H9 (cell line): ENCODE results near the gene CYSLTR2. TPM values are rescaled to one million over a fixed set of nuclear protein-coding genes. Genes with fewer than 3 reads are reported as not detected.

Experiments used
- DNase-seq: peaks from one replicate; pipeline ENCODE4 v3.0.0-alpha.2; 2017
- H2AFZ ChIP-seq: one replicate; pipeline ENCODE4 v1.6.1; 2013; ENCODE audit warnings: mild to moderate bottlenecking, low read length, control low read depth, moderate library complexity
- H2AK5ac ChIP-seq: 2 replicates; pipeline ENCODE4 v1.6.1; 2013; ENCODE audit warnings: low read length, control low read depth, mixed read lengths; ENCODE audit not compliant: insufficient read length
- H2BK120ac ChIP-seq: one replicate; pipeline ENCODE4 v1.6.1; 2013; ENCODE audit warnings: low read depth, mild to moderate bottlenecking, low read length, control low read depth, inconsistent platforms; ENCODE audit not compliant: poor library complexity, severe bottlenecking
- H2BK12ac ChIP-seq: 2 replicates; pipeline ENCODE4 v1.6.1; 2013; ENCODE audit warnings: low read length, control low read depth, mixed read lengths, low read depth; ENCODE audit not compliant: insufficient read length
- H2BK15ac ChIP-seq: 2 replicates; pipeline ENCODE4 v1.6.1; 2013; ENCODE audit warnings: low read depth, low read length, control low read depth
- H2BK20ac ChIP-seq: one replicate; pipeline ENCODE4 v1.6.1; 2013; ENCODE audit warnings: low read depth, mild to moderate bottlenecking, low read length, control low read depth, inconsistent platforms; ENCODE audit not compliant: poor library complexity, severe bottlenecking
- H2BK5ac ChIP-seq: 2 replicates; pipeline ENCODE4 v1.6.1; 2013; ENCODE audit warnings: low read length, control low read depth, mixed read lengths; ENCODE audit not compliant: insufficient read length
- H3K14ac ChIP-seq: 2 replicates; pipeline ENCODE4 v1.6.1; 2013; ENCODE audit warnings: low read length, control low read depth; ENCODE audit not compliant: insufficient read depth
- H3K18ac ChIP-seq: 2 replicates; pipeline ENCODE4 v1.6.1; 2013; ENCODE audit warnings: low read depth, mild to moderate bottlenecking, mixed read lengths, low read length, control low read depth; ENCODE audit not compliant: insufficient read length
- H3K23ac ChIP-seq: 2 replicates; pipeline ENCODE4 v1.6.1; 2013; ENCODE audit warnings: low read length, control low read depth, mixed read lengths, low read depth; ENCODE audit not compliant: insufficient read length
- H3K23me2 ChIP-seq: 2 replicates; pipeline ENCODE4 v1.6.1; 2013; ENCODE audit warnings: low read depth, mild to moderate bottlenecking, mixed read lengths, low read length, control low read depth; ENCODE audit not compliant: insufficient read length, poor library complexity, severe bottlenecking
- H3K27ac ChIP-seq: 2 replicates; pipeline ENCODE4 v1.5.1; 2013; ENCODE audit warnings: low read length, control low read depth, mixed read lengths, low read depth; ENCODE audit not compliant: insufficient read length
- H3K27me3 ChIP-seq: 2 replicates; pipeline ENCODE4 v1.6.1; 2013; ENCODE audit warnings: low read length, control low read depth, inconsistent platforms; ENCODE audit not compliant: insufficient read depth
- H3K4ac ChIP-seq: 2 replicates; pipeline ENCODE4 v1.6.1; 2013; ENCODE audit warnings: low read depth, mild to moderate bottlenecking, control low read depth, inconsistent platforms, low read length, moderate library complexity
- H3K4me1 ChIP-seq: 2 replicates; pipeline ENCODE4 v1.6.1; 2013; ENCODE audit warnings: low read length, control low read depth, inconsistent platforms; ENCODE audit not compliant: insufficient read depth
- H3K4me2 ChIP-seq: 2 replicates; pipeline ENCODE4 v1.6.1; 2013; ENCODE audit warnings: low read length, control low read depth, mixed read lengths; ENCODE audit not compliant: insufficient read length, insufficient read depth
- H3K56ac ChIP-seq: 2 replicates; pipeline ENCODE4 v1.6.1; 2013; ENCODE audit warnings: low read depth, mild to moderate bottlenecking, mixed read lengths, low read length, control low read depth; ENCODE audit not compliant: insufficient read length
- H3K79me1 ChIP-seq: 2 replicates; pipeline ENCODE4 v1.6.1; 2013; ENCODE audit warnings: low read depth, mild to moderate bottlenecking, moderate library complexity, low read length, control low read depth, inconsistent platforms; ENCODE audit not compliant: insufficient read depth, poor library complexity, severe bottlenecking
- H3K79me2 ChIP-seq: 2 replicates; pipeline ENCODE4 v1.6.1; 2013; ENCODE audit warnings: low read length, control low read depth, inconsistent platforms; ENCODE audit not compliant: insufficient read depth
- H3K9ac ChIP-seq: 2 replicates; pipeline ENCODE4 v1.6.1; 2013; ENCODE audit warnings: low read length, control low read depth, mixed read lengths; ENCODE audit not compliant: insufficient read length; ENCODE audit errors: extremely low read depth
- H3K9me3 ChIP-seq: one replicate; pipeline ENCODE4 v1.6.1; 2013; ENCODE audit warnings: low read depth, low read length, inconsistent platforms; ENCODE audit not compliant: control insufficient read depth
- H3T11ph ChIP-seq: one replicate; pipeline ENCODE4 v1.6.1; 2013; ENCODE audit warnings: mild to moderate bottlenecking, low read length, control low read depth, inconsistent platforms
- H4K20me1 ChIP-seq: one replicate; pipeline ENCODE4 v1.6.1; 2013; ENCODE audit not compliant: control insufficient read depth, insufficient read length, insufficient read depth
- H4K5ac ChIP-seq: 2 replicates; pipeline ENCODE4 v1.6.1; 2013; ENCODE audit warnings: low read depth, mild to moderate bottlenecking, mixed read lengths, low read length, control low read depth; ENCODE audit not compliant: insufficient read length
- H4K8ac ChIP-seq: replicated peaks from 2 replicates; pipeline ENCODE4 v1.6.1; 2013; ENCODE audit warnings: low read length, control low read depth, mixed read lengths, low read depth; ENCODE audit not compliant: insufficient read length
- H4K91ac ChIP-seq: 2 replicates; pipeline ENCODE4 v1.6.1; 2013; ENCODE audit warnings: low read depth, mild to moderate bottlenecking, moderate library complexity, mixed read lengths, low read length, control low read depth; ENCODE audit not compliant: insufficient read length
- H3K27ac Mint-ChIP-seq, 3 experiments: 2 replicates in 2 of 3; 3 replicates in 1 of 3; pipeline ENCODE4 v1.8.0; 2020 to 2021; ENCODE audit warnings: mixed read lengths in 3 of 3, mild to moderate bottlenecking in 1 of 3, moderate library complexity in 1 of 3
- H3K27me3 Mint-ChIP-seq: 2 replicates; pipeline ENCODE4 v1.8.0; 2021; ENCODE audit warnings: low read depth, mild to moderate bottlenecking, moderate library complexity, mixed read lengths
- H3K36me3 Mint-ChIP-seq, 3 experiments: 2 replicates in 2 of 3; 3 replicates in 1 of 3; pipeline ENCODE4 v1.8.0; 2020 to 2021; ENCODE audit warnings: low read depth in 3 of 3, mixed read lengths in 3 of 3; ENCODE audit not compliant: insufficient read depth in 1 of 3
- H3K4me1 Mint-ChIP-seq, 2 experiments: 2 replicates each; pipeline ENCODE4 v1.8.0; 2020; ENCODE audit warnings: mixed read lengths in 2 of 2
- H3K4me3 Mint-ChIP-seq, 2 experiments: 2 replicates in 1 of 2; 3 replicates in 1 of 2; pipeline ENCODE4 v1.8.0; 2020 to 2021; ENCODE audit warnings: mild to moderate bottlenecking in 2 of 2, mixed read lengths in 2 of 2, moderate library complexity in 1 of 2
- H3K9me3 Mint-ChIP-seq, 2 experiments: 2 replicates in 1 of 2; 3 replicates in 1 of 2; pipeline ENCODE4 v1.8.0; 2020; ENCODE audit warnings: mild to moderate bottlenecking in 2 of 2, mixed read lengths in 2 of 2, moderate library complexity in 1 of 2
- WGBS: extraction: QIAGEN DNeasy Blood & Tissue Kit; methylation state at CpG from one replicate; pipeline ENCODE4 v1.1.7; 2013; ENCODE audit warnings: missing lambda C conversion rate, low lambda C conversion rate, mixed read lengths; ENCODE audit not compliant: insufficient read length; ENCODE audit errors: extremely low coverage; 5-methylcytosine and 5-hydroxymethylcytosine counted together
- total RNA-seq: library from RNA; stranded (reverse); gene quantifications from 2 replicates; pipeline ENCODE4 v1.2.1, GENCODE V29; 2021
- TF ChIP-seq, protein P1 (sequence below): fragments of 200-600 bp; sonication (generic); conservative IDR thresholded peaks from 3 replicates; pipeline ENCODE4 v1.8.0; 2021; ENCODE audit warnings: antibody characterized with exemption, mild to moderate bottlenecking

The CYSLTR2 gene
- total RNA-seq, 1 experiment from 2014 or later: not detected

DNA sequence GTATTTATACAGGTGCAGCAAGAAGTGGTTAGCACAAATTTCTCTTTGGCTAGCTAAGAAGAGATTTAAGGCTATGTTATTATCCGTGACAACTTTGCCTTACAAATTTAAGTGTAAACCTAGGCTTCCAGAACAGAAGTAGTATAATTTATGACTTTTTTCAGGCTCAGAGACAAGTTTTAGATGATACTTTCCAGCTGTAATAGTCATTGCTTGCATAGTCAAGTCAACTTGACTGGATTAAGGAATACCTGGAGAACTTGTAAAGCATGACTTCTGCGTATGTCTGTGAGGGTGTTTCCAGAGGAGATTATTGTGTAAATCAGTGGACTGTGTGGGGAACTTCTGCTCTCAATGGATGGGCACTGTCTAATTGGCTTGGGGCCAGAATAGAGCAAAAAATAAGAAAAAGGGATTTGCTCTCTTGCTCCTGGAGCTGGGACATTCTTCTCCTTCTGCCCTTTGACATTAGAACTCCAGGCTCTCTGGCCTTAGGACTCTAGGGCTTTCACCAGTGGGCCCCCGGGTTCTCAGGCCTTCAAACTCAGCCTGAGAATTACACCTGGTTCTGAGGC, 33.0 kb downstream of the CYSLTR2 start:
- TF ChIP-seq, protein P1, sequence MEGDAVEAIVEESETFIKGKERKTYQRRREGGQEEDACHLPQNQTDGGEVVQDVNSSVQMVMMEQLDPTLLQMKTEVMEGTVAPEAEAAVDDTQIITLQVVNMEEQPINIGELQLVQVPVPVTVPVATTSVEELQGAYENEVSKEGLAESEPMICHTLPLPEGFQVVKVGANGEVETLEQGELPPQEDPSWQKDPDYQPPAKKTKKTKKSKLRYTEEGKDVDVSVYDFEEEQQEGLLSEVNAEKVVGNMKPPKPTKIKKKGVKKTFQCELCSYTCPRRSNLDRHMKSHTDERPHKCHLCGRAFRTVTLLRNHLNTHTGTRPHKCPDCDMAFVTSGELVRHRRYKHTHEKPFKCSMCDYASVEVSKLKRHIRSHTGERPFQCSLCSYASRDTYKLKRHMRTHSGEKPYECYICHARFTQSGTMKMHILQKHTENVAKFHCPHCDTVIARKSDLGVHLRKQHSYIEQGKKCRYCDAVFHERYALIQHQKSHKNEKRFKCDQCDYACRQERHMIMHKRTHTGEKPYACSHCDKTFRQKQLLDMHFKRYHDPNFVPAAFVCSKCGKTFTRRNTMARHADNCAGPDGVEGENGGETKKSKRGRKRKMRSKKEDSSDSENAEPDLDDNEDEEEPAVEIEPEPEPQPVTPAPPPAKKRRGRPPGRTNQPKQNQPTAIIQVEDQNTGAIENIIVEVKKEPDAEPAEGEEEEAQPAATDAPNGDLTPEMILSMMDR: no peak

More for the DNA sequence above, 33.0 kb downstream of the CYSLTR2 start:
- Histone ChIP-seq H4K20me1 (no peaks in the 10 kb centered on the region), H3K27ac (no peak overlapping the region), H4K8ac (no peak overlapping the region), H3K4me1 (no peaks in the 10 kb centered on the region), H3K18ac (no peak overlapping the region), H3K56ac (no peak overlapping the region), H2BK12ac (no peak overlapping the region), H3K9me3 (no peaks in the 10 kb centered on the region), H3K9ac (no peak overlapping the region), H2BK20ac (no peak overlapping the region), H3K27me3 (no peaks in the 10 kb centered on the region), H3K79me2 (no peaks in the 10 kb centered on the region), H4K91ac (no peak overlapping the region), H3K23ac (no peak overlapping the region), H2BK120ac (no peak overlapping the region), H3K14ac (no peak overlapping the region), H2AFZ (no peak overlapping the region), H3K23me2 (no peaks in the 10 kb centered on the region), H3K4ac (no peak overlapping the region), H3K4me2 (no peak overlapping the region), H2BK5ac (no peak overlapping the region), H2BK15ac (no peak overlapping the region), H4K5ac (no peak overlapping the region), H2AK5ac (no peak overlapping the region), H3T11ph (no peak overlapping the region), H3K79me1 (no peaks in the 10 kb centered on the region)
- Mint-ChIP-seq H3K4me3 (no peak overlapping the region), H3K9me3 (peaks cover 15% of the 10 kb centered on the region in 2 experiments), H3K4me1 (no peaks in the 10 kb centered on the region), H3K36me3 (peaks cover 2 to 11% (median 8%) of the 10 kb centered on the region in 3 experiments; a peak in 3 of 7 replicates), H3K27ac (no peak overlapping the region), H3K27me3 (no peaks in the 10 kb centered on the region; the same call in 1 of the 2 replicates)
- no CpG with 5 or more reads among the region's 3 CpGs for WGBS
- DNase-seq: no peak
